Astrocyte (in vitro differentiated cells and primary cell): Measurements from ENCODE around the gene TOM1L2.

ENCODE experiments used
- CTCF ChIP-seq: IDR thresholded peaks from 2 replicates; pipeline ENCODE4 v1.5.1; 2011; ENCODE audit warnings: low read depth, mild to moderate bottlenecking, inconsistent platforms, low read length, moderate library complexity; ENCODE audit not compliant: insufficient read depth
- EZH2 ChIP-seq: IDR thresholded peaks from 2 replicates; pipeline ENCODE4 v1.6.1; 2012; ENCODE audit warnings: mild to moderate bottlenecking, low read length, inconsistent platforms; ENCODE audit not compliant: insufficient read depth

DNA sequence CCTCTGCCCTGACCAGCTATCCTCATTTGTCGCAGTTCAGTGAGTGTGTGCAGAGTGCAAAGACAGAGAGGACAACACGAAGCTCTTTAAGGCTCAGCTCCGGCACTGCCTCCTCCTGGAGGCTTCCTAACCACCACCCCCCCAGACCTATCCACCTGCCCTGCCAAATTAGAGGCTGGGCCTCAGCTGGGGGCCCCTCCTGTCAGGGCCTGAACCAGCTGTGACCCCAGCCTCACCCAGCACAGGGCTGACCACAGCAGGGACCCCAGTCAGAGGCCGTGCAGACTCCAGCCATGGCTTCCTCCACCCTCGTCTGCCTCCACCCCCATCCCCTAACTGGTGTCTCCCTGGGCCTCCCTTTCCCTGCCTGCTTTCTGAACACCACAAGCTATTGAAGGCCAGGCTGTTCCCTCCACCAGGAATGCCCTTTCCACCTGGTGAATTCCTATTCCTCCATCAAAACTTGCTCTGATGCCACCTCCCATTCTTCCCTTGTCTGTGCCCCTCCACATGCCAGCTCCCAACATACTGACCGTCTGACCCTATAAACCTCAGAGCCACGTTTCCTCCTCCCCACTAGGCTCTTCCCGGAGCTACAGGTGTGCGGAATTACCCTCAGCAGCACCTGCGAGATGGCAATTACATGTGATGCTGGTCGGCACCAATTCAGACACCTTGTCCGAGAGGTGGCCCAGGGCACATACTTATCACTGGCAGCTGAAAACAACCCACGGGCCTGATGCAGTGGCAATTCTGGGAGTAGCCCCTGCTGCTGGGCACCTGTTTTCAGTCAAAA lies 144.2 kb downstream of the TOM1L2 start:
- TF ChIP-seq CTCF (no peak), EZH2 (no peak)
